ENCODE data around the gene DRC7. TPM values are rescaled to one million over a fixed set of nuclear protein-coding genes. Genes with fewer than 3 reads are reported as not detected.
A peak's percentile ranks its signal among the peaks of the same experiment; 100 is the strongest.

Gene DRC7
- total and polyA plus RNA-seq, 10 donors, result 0.03 to 2.1 (median 0.15) TPM; not detected in 4

DNA sequence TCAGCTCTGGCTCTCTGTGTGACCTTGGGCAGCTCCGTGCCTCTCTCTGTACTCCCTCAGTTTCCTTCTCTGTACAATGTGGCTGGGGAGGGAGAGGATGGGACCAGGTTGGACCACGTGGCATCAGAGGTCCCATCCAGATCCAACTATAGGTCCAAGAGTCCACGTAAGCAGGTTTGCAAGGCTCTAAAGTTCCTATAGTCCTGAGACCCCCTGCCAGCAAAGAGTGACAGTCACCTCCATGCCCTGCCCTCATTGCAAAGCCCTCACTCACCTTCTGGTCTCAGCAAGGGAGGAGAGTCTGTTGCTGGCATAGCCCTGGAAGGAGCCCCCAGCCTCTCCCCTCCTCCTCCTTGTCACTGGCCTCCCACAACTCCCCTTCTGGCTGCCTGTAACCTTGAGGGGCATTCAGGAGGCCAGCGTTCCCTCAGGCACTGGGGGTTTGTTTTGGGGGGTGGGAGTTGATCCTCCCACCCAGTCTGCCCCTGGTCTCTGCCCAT, 6.1 kb upstream of the DRC7 start:
- WGBS, 5 donors, result 52 to 73% (median 67%) methylated on average over 4 of the region's 4 CpGs
- Histone ChIP-seq H3K4me1 (peaks cover 0 to 63% (median 25%) of the 10 kb centered on the region in 6 donors), H3K27ac (peak overlapping the region in 6 of 8 donors; percentile 66 to 89 (median 80)), H3K27me3 (replicated peaks in 1 of 7) (no peaks in the 10 kb centered on the region), H3K9me3 (no peaks in the 10 kb centered on the region), H3K4me3 (no peak overlapping the region), H3K36me3 (peaks cover 0 to 36% (median 0%) of the 10 kb centered on the region in 6 donors)
- TF ChIP-seq POLR2AphosphoS5 (IDR thresholded peaks at IDR 0.05) (no peak), POLR2A (IDR thresholded peaks at IDR 0.05) (no peak)
- TF ChIP-seq, protein P1, sequence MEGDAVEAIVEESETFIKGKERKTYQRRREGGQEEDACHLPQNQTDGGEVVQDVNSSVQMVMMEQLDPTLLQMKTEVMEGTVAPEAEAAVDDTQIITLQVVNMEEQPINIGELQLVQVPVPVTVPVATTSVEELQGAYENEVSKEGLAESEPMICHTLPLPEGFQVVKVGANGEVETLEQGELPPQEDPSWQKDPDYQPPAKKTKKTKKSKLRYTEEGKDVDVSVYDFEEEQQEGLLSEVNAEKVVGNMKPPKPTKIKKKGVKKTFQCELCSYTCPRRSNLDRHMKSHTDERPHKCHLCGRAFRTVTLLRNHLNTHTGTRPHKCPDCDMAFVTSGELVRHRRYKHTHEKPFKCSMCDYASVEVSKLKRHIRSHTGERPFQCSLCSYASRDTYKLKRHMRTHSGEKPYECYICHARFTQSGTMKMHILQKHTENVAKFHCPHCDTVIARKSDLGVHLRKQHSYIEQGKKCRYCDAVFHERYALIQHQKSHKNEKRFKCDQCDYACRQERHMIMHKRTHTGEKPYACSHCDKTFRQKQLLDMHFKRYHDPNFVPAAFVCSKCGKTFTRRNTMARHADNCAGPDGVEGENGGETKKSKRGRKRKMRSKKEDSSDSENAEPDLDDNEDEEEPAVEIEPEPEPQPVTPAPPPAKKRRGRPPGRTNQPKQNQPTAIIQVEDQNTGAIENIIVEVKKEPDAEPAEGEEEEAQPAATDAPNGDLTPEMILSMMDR (IDR thresholded peaks at IDR 0.05 in 8 of 11, conservative IDR thresholded peaks at IDR 0.05 in 3 of 11), result no peak
- intact Hi-C loops (cut with DNase I; ENCODE audit: low total_unique reads), result no loop called here
- DNase-seq, result peak; percentile 61

GRCh38 chr16:57688987-57689761, 5.4 kb upstream of the DRC7 start:
- no peaks in the 10 kb centered on the region for H3K9me3 ChIP-seq
- no peaks in the 10 kb centered on the region for H3K27me3 ChIP-seq (replicated peaks in 1 of 7)
- peak; percentile 74 for DNase-seq
- peak overlapping the region in 7 of 8 donors; percentile 43 to 89 (median 76) for H3K27ac ChIP-seq
- intact Hi-C loops (cut with DNase I; ENCODE audit: low total_unique reads), result no loop called here
- H3K4me1 ChIP-seq, result peaks cover 0 to 61% (median 25%) of the 10 kb centered on the region in 6 donors
- TF ChIP-seq, protein P1 (IDR thresholded peaks at IDR 0.05 in 8 of 11, conservative IDR thresholded peaks at IDR 0.05 in 3 of 11), result no peak
- TF ChIP-seq POLR2AphosphoS5 (IDR thresholded peaks at IDR 0.05), result no peak
- TF ChIP-seq POLR2A (IDR thresholded peaks at IDR 0.05), result no peak
- H3K36me3 ChIP-seq, result peaks cover 0 to 36% (median 0%) of the 10 kb centered on the region in 6 donors
- peak overlapping the region in 1 of 8 donors; percentile 45 for H3K4me3 ChIP-seq
- WGBS, 5 donors, result 7 to 37% (median 33%) methylated on average over 10 to 15 of the region's 15 CpGs

GRCh38 chr16:57689762-57690558, 4.6 kb upstream of the DRC7 start:
- DNase-seq, result peak; percentile 88
- Histone ChIP-seq H3K27ac (peak overlapping the region in 7 of 8 donors; percentile 43 to 89 (median 76)), H3K4me1 (peaks cover 0 to 68% (median 26%) of the 10 kb centered on the region in 6 donors), H3K9me3 (no peaks in the 10 kb centered on the region), H3K36me3 (peaks cover 0 to 29% (median 0%) of the 10 kb centered on the region in 6 donors), H3K4me3 (peak overlapping the region in 1 of 8 donors; percentile 45), H3K27me3 (replicated peaks in 1 of 7) (no peaks in the 10 kb centered on the region)
- intact Hi-C loops (cut with DNase I; ENCODE audit: low total_unique reads), result no loop called here
- TF ChIP-seq, protein P1 (IDR thresholded peaks at IDR 0.05 in 8 of 11, conservative IDR thresholded peaks at IDR 0.05 in 3 of 11), result no peak
- peak; percentile 66 to 80 (median 79) for TF ChIP-seq POLR2AphosphoS5 (IDR thresholded peaks at IDR 0.05)
- no peak for TF ChIP-seq POLR2A (IDR thresholded peaks at IDR 0.05)
- 12 to 36% (median 17%) methylated on average over 7 to 13 of the region's 13 CpGs for WGBS, 5 donors

All from spleen (tissue), 11 donors.